NB4 (cell line): ENCODE measurements around the gene SPTA1.

Experiments used
- POLR2A ChIP-seq: IDR thresholded peaks from 2 replicates; pipeline ENCODE4 v1.6.1; 2011; ENCODE audit warnings: mild to moderate bottlenecking; ENCODE audit not compliant: insufficient read length; ENCODE audit errors: extremely low read depth
- TF ChIP-seq, protein P1 (sequence below): IDR thresholded peaks from one replicate; pipeline ENCODE4 v1.5.1; 2012; ENCODE audit warnings: low read depth, low read length

GRCh38 chr1:158577561-158577960 is 109.0 kb downstream of the SPTA1 start:
- TF ChIP-seq, protein P1, sequence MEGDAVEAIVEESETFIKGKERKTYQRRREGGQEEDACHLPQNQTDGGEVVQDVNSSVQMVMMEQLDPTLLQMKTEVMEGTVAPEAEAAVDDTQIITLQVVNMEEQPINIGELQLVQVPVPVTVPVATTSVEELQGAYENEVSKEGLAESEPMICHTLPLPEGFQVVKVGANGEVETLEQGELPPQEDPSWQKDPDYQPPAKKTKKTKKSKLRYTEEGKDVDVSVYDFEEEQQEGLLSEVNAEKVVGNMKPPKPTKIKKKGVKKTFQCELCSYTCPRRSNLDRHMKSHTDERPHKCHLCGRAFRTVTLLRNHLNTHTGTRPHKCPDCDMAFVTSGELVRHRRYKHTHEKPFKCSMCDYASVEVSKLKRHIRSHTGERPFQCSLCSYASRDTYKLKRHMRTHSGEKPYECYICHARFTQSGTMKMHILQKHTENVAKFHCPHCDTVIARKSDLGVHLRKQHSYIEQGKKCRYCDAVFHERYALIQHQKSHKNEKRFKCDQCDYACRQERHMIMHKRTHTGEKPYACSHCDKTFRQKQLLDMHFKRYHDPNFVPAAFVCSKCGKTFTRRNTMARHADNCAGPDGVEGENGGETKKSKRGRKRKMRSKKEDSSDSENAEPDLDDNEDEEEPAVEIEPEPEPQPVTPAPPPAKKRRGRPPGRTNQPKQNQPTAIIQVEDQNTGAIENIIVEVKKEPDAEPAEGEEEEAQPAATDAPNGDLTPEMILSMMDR, result no peak
- no peak for TF ChIP-seq POLR2A
